HG02588 (cell line): ENCODE data around the gene PTK6.
"Not testable (repeated sequence)": the region's sequence is repeated elsewhere in the genome, so short reads cannot be mapped to it uniquely, and the experiment has no call there.

ENCODE experiments used
- ATAC-seq: cut with Tn5 transposase; IDR thresholded peaks from one replicate; pipeline ENCODE4 v1.9.1; 2021; ENCODE audit warnings: mild to moderate bottlenecking, moderate library complexity; ENCODE audit not compliant: unreplicated experiment

The PTK6 gene

DNA sequence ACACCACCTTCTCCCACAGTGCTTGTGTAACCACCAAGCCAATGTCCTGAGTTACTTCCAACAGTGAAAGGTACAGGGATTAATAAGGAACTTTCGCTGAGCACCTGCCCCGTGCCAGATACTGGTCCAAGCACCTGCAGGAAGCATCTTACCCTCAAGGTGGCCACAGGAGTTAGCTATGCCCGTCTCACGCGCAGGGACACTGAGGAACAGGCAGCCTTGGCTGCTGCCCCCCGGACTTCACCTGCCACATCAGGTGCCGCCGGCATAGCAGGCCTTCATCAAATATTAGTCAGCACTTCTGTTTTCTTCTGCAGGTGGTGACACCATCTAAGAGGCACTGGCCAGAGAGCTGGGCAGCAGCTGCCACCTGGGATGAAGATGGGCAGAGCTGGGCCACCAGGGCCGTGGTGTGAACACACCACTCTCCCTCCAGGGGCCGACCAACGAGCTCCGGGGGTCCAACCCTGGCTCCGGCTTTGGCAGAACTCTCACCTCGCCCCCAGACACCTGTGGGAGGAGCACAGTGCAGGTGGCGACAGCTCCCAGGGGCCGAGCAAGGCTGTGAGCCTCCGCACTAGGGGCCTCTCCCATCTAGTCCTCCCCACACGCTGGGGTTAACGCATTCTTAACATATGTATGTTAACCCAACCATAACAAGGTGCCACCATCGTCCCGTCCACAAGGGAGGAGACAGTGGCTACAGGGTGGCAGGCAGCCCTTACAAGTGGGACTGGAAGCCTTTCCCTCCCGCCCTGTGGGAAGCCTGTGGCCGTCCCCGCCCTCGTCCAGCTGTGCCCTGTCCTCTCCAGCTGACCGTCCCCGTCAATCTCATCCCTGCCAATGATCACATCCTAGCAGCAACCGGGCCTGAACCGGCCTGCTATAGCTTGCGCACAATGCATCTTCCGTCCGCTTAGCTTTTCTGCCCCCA, 19.5 kb downstream of the PTK6 start:
- no peak for ATAC-seq

- ATAC-seq, result not testable (repeated sequence)
Observed at GRCh38 chr20:63514520-63514919, 22.7 kb downstream of the PTK6 start.

DNA sequence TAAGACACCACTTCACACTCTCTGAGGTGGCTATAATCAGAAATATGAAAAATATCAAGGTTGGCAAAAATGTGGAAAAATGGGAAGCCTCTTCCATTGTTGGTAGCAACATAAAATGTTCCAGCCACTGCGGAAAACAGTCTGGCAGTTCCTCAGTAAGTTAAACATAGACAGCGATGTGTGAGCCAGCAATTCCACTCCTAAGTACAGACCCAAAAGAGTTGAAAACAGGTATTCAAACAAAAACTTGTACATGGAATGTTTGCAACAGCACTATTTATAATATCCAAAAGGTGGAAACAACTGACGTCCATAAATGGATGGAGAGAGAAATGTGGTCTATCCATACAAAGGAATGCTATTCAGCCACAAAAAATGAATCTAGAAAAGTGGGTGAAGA, 24.0 kb downstream of the PTK6 start:
- no peak for ATAC-seq

GRCh38 chr20:63509088-63509564, 28.1 kb downstream of the PTK6 start:
- ATAC-seq, result no peak

DNA sequence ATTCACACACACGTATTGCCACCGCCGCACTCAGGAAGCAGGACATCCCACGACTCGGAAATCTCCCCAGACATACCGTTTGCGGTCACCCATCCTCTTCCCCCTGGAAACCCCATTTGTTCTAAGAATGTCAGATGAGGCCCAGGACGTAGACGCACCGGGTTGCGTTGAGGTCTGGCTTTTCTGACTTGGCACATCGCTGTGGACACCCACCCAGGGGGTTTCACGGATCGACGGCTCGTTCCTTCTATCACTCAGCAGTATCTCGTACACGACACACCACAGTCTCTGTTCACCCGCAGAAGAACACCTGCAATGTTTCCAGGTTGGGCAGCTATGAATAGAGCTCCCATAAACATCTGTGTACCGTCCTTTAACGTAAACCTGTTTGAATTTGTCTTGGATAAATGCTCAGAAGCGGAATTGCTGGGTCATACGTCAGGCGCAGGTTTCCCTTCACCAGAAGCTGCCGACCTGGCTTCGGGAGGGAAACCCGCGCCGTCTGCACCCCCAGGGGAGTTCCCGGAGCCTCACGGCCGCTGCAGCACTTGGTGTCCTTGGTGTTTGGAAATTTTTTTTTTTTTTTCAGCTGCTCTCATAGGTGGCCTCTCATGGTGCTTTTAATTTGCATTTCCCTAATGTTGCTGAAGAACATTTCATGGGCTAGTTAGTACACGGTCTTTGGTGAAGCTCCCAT, 29.0 kb downstream of the PTK6 start:
- no peak for ATAC-seq

GRCh38 chr20:63507083-63507743, 30.0 kb downstream of the PTK6 start:
- ATAC-seq, result no peak

DNA sequence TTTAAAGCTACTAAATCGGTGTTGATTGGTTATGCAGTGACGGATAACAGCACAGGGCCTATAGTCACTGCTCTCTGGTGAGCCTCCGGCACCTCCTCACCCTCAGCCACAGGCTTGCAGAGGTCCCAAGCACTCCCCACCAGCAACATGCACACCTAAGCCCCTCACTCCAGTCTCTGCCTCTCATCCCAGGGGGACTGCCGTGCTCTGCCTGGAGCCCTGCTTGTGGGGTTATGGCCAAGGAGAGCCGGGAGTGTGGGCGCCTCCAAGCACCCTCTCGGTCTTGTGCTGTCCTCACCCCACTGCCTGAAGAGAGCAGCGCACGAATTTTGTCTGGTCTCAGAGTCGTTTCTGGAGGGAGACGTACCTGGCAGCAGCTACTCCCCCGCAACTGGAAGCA, 31.5 kb downstream of the PTK6 start:
- ATAC-seq, result no peak

DNA sequence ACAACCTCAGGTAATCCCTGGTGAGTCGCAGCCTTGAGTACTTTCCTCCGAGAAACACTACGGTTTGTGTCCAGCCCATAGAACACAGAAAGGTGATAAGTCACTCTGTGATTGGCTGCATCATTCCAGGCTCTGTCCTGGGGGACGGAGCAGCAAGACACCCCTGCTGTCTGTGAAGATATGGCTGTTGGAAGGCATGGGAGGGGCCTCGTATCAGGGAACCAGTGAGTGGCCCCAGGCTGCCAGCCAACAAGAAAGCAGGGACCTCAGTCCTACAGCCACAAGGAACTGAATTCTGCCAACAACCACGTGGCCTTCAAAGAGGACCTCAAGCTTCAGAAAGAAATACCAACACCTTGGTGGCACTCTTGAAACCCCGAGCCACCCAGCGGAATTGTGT, 31.9 kb downstream of the PTK6 start:
- no peak for ATAC-seq

DNA sequence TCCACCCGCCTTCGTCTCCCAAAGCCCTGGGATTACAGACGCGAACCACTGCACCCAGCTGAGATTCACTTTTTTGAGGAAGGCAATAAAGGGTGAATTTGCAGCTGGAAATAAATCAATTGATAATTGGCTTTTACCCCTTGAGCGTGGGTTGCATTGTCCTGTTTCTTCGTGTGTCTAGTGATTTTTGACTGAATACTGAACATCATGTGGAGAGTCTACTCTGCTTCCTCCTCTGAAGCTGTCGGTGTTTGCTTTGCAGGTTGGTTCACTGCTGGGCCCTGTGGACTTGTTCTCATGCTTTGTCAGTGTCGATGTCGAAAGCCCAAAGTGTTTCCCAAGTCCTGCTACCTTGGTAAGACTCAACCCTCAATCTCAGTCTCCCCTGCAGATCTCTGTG, 32.5 kb downstream of the PTK6 start:
- no peak for ATAC-seq

GRCh38 chr20:63503524-63503923, 33.7 kb downstream of the PTK6 start:
- no peak for ATAC-seq

- ATAC-seq, result no peak
Observed at GRCh38 chr20:63502671-63503172, 34.5 kb downstream of the PTK6 start.

DNA sequence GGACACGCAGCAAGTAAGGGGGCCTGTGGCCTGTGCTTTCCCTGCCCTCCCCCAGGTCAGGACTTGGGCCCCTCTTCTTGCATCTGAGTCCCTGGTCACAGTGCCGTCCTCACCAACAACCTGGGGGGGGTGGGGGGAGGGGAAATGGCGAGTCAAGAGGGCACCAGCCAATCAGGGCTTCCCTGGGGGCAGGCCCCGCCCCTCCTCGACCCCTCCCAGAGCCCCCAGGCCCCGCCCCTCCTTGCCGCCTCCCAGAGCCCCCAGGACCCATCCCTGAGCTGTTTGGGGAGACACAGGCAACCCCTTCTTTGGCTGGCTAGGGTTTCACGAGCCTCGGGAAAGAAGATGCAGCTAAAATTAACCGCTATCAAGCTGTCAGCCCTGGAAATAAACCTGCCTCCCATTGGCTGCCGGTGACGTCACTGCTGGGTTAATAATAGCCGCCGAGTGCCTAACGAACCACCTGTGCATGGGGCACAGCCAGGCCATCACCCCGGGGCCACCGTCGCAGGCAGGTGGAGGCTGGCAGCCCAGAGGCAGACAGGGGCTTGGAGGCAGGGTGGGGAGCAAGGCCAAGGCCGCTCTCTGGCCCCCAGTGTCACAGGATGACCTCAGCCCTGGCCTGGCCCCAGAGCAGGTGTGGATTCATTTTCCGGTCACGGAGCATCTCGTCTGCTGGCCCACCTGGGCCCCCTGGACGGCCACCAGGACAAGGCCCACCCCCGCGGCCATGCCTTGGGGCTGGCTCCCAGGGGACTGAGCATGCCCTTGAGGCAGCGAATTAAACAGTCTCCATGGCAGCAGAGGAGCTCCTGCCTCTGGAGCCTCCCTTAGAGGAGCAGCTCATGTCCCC, 35.1 kb downstream of the PTK6 start:
- ATAC-seq, result no peak

DNA sequence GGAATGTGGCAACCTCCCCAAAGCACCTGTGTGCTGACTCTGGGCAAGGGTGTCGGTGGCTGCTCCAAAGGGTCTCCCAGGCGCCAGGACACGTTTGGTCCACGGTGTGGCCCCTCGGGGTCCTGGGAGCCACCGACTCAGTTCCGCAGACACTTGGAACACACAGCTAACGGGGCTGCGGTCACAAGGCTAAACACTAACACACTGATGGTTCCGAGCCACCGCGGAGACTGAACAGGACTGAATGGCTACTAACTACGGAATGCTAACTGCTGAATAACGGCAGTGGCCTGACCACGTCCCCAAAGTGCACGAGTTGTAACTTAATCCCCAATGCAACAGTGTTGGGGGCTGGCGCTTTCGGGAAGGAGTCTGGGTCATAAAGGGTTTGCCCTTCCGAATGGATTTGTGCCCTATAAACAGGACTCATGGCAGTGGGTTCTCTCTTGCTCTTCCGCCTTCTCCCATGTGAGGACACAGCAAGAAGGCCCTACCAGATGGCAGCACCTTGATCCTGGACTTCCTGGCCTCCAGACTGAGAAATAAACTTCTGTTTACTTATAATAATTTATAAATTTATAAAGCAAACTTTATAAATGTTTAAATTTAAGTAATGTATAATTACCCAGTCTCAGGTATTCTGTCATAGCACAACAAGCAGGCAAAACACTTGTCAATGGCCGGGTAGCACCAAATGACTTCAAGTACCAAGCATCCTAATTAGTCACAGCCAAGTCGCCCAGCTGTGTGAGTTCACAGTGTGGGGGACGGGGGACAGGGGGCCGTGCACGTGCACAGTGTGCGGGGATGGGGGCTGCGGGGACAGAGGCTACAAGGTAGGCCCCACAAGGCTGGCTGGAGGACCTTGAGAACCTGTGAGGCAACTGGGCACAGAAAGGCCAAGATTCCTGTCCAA, 36.0 kb downstream of the PTK6 start:
- no peak for ATAC-seq

DNA sequence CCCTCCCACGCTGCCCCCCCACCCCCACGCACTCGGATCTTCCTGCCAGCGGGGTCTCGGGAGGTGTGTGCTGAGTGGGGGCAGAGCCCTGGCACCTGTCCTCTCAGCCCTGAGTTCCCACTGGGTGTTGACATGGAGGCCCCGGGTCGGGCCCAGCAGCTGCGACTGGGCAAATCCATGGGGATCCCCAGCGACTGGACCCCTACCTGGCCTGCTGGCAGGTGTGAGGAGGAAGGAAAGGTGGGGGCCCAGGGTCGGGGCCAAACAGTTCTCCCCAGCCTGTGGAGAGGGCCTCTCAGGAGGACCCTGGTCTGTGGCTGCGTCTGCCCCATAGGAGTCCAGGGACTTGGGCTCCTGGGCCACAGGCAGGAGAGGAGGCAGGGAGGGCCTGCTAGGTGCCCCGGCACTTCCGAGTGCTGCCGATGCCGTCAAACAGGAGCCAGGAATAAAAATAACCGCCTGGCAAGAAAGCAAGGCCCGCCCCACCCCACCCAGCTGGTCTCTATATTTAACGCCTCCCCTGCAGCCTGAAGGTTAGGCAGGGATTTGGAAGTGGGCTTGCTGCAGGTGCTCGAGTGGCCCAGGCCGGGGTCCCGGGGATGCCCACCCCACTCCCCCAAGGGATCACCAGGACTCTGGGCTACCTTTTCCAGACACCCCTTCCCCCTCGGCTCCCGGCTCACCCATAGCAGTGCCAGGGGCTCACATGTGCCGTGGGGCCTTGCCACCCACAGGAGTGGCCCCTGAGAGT, 36.9 kb downstream of the PTK6 start:
- no peak for ATAC-seq

GRCh38 chr20:63499338-63499969, 37.7 kb downstream of the PTK6 start:
- ATAC-seq, result no peak

DNA sequence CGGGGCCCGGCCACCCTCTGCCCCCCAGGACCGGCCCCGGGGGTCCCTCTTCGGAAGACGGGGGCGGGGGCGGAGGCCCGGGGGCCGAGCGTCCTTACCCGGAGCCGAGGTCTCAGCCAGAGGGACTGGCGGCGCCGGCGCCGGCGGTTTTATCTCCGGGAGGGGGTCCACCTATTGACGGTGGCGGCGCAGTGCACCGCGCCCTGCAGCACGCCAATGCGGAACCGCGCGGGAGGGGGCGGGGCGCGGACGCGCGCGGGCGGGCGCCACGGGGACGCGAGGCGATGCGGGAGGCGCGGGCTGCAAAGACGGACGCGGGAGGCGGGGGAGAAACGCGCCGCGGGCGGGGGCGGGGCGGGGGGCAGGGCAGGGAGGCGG, 38.2 kb downstream of the PTK6 start, which contains the start of gene EEF1A2:
TSS of gene EEF1A2 (minus strand) at position 124 of the 378 bp plus-strand sequence. CDS start 1,320 bp downstream, outside the sequence.
- ATAC-seq, result no peak

DNA sequence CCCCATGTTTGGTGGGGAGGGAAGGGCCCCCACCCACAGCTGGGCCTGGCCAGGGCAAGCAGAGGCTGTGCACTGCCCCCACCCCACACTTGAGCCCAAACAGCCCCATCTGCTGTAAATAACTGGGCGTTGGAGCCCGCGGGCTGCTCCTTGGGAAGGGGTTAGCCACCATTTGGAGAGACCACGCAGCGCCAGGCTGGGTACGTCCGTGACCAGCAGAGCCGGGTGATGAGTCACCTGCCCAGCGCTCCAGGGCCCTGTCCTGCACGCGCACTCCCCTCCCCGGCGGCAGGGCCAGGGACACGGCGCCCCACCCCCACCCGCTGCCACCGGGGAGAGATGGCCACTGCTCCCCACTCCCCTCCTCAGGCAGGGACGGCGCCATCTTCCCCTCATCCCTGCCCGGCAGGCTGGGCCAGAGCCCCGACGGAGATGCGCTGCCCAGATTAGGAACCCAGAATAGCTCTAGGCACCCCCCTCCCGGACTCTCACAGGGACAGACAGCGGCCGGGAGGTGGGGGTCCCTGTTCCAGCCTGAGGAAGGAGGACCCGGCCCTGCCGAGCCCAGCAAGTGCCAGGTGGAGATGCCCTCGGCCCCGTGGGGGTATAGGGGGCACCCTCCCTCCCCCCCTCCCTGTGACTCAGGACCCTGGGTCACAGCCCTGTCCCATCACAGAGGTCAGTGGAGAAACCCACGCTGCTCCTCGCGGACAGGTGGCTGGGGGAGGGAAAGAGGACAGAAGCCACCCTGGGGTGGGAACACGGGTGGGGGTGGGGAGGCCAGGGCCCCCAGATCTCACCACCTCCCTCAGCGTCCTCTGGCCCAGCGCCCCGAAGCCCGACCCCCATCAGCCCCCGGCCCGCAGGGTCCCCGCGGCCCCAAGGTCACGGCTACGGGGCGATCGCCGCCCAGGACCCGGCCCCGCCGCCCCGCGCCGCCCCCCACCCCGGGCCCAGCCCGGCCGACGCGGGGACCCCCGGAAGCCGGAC, 38.9 kb downstream of the PTK6 start:
- no peak for ATAC-seq
